Left colon (tissue), 2 donors: ENCODE results near the gene CHIC2. TPM values are rescaled to one million over a fixed set of nuclear protein-coding genes. Genes with fewer than 3 reads are reported as not detected.
"Not testable (repeated sequence)": the region's sequence is repeated elsewhere in the genome, so short reads cannot be mapped to it uniquely, and the experiment has no call there.

Experiments
- ATAC-seq: fragments of 200-7000 bp; cut with Tn5 transposase; one replicate; pipeline ENCODE4 v1.9.1; 2020; ENCODE audit warnings: mild to moderate bottlenecking, moderate library complexity
- DNase-seq, 2 donors: peaks; one replicate each; pipeline ENCODE4 v3.0.0-alpha.2; 2020
- intact Hi-C, 2 donors: fragments of 100-400 bp; cut with DNase I in 1 of 2; cut with micrococcal nuclease in 1 of 2; formaldehyde crosslinking; loops; one replicate each; pipeline versions ENCODE4 v1.11.2 to v1.14.0; 2022; cut with DNase I, micrococcal nuclease
- long read RNA-seq: library from polyadenylated mRNA; unstranded; transcript quantifications from one replicate; pipeline ENCODE4 v2.0.0, GENCODE V29; 2021
- total RNA-seq, 2 donors: library from RNA; stranded (reverse); fragmentation: NEBNext Ultra II Directional; extraction: Animal tissue kit (Norgen Biotek cat#: 25700); gene quantifications; one replicate each; pipeline ENCODE4 v1.2.1, GENCODE V29; 2021
- donor health status: DM: no; HTN: no; CAD: no.
- donor health status: DM: yes; HTN: yes; CAD: no.

Gene CHIC2
- 10 to 100 TPM; 19.2 to 21.2 TPM for total RNA-seq
- long read RNA-seq, transcript CHIC2-201 (6 exons, 1,194 nt) = major isoform, 28 of 34 reads
- long read RNA-seq, partial matches to known transcripts = 2 of 34 reads
- long read RNA-seq, other reads (novel, unspliced or antisense) = 4 of 34 reads

DNA sequence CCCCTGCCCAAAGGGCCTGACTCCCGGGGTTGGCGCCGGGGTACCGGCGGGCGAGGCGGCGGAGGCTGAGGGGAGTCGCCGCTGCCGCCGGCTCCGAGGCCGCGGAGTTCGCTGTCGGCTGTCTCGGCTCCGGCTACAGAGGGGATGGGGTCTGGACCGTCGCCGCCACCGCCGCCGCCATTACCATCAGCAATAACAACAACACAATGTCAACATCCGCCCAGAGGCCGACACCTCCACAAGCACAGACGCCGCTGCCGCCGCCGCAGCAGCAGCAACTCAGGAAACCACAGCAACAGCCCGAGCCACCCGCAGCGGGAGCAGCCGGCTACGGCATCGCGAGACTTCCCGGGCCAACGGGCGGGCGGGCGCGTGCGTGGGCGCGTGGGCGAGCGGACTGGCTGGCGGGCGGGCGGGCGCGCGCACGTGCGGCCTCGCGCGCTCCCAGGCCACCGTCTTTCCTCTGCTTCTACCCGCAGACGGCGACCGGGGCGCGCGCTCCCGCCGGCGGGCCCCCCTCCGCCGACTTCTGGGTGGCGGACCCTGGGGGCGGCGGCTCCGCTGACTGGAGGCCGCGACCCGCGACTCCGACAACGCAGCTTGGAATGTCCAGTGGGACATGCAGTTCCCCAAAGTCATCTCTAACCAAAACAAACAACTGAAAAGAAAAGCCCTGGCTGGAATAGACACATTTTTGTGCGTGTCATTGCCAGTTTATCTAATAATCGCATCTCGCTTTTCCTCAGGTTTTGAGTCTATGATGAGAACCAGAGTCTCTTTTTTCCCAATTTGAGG is at the start of gene CHIC2:
Gene CHIC2, minus strand, starts transcription at position 289 of the 795 bp plus-strand sequence. CDS start 305 bp downstream, outside the sequence.
- peak; percentile 96 to 97 for DNase-seq
- intact Hi-C loops = no loop called here
- ATAC-seq = peak; percentile 87

DNA sequence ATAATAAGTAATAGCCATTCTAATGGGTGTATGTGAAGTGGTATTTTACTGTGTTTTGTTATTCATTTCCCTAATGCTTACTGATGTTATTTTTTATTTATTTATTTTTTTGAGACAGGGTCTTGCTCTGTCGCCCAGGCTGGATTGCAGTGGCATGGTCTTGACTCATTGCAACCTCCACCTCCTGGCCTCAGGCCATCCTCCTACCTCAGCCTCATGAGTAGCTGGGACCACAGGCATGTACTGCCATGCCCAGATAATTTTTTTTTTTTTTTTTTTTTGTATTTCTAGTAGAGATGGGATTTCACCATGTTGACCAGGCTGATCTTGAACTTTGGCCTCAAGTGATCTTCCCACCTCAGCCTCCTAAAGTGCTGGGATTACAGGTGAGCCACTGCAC is 48.8 kb upstream of the CHIC2 start:
- DNase-seq, ATAC-seq, intact Hi-C loops: not testable (repeated sequence)

DNA sequence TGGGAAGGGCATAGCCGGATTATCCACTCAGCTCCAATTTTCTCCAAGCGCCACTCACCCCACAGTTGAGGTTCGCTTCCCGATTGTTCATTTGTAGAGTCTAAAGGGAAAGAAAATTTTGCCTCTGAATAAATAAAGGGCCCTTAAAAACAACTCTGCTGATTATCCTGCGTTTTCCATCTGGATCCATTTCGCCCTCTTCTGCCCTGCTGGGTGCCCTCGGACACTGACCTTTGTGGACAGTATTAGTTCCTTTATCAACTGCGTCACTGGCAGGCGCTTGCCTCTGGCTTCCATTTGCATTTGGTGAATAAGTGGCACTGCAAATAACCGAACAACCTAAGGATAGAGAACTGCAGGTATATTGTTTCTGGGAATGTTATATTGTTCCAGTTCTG is 45.6 kb upstream of the CHIC2 start:
- intact Hi-C loops = no loop called here
- DNase-seq (no peak), ATAC-seq (no peak)

DNA sequence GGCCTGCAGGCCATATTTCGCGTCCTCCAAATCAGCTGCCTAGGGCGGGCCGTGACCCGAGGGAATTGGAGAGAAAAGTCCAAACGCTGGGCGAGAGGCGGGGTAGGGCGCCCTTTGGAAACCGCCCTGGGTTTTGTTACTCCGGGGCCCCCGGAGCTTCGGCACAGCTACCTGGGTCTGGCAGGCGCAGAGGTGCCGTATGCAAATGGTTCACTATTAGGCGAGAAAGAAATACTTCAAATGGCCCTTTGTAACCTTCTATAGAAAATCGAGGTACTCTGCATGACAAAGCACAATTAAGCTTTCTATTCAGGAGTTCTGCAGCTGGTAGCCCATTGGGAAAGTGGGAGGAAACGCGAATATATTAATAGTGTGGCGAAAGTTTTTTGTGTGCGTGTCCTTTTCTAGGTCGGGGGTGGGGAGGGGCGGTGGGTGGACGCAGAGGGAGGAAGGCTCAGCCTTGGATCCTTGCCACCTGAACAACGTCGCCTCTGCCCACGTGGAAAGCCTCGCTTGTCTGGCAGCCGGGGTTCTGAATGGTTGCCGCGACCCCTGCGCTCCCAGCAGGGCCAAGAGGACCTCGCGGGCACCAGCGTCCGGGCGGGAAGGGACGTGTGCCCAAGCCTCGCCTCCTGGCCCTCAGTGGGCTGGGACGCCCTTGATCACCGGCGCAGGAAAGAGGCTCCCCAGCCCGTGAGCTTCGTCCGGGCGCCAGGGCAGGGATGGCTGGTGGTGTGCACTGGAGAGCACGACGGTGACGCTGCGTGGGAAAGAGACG is 45.0 kb upstream of the CHIC2 start:
- intact Hi-C loops = no loop called here
- DNase-seq (peak in 1 of 2 donors; percentile 16), ATAC-seq (peak; percentile 52)

DNA sequence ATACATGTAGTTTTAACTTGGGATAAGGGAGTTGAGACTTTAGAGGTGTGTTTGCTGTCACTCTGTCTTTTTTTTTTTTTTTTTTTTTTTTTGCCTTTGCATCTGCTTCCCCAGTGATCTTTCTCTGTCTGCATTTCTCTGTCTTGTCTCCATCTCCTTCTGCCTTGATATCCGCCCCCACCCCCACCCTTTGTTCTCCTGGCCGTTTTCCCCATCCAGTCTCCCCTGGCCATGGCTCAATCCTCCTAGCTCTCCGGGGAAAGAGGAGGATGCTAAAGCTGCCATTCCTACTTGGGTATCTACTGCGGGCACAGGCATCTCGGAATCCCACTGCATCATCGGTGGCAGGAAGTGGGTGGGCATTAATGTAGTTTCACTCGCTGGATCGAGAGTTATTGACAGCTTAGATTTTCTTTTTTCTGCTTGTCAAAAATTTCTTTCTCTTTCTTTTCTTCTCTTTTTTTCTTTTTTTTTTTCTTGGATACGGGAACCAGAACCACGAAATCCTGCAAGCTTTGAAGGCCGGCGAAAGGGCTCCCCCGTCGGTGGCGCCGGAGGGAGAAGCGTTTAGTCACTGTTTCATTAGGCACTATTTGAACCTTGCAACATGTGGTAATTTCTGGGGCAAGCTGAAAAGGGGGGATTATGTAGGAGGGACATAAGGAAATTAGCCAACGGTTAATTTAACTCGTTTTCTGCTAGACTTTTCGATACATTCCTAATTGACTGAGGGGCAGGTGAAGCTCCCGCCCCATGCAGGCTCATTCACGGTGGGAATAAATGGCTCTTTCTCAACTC is 43.7 kb upstream of the CHIC2 start:
- intact Hi-C loops = no loop called here
- ATAC-seq = no peak
- no peak for DNase-seq

DNA sequence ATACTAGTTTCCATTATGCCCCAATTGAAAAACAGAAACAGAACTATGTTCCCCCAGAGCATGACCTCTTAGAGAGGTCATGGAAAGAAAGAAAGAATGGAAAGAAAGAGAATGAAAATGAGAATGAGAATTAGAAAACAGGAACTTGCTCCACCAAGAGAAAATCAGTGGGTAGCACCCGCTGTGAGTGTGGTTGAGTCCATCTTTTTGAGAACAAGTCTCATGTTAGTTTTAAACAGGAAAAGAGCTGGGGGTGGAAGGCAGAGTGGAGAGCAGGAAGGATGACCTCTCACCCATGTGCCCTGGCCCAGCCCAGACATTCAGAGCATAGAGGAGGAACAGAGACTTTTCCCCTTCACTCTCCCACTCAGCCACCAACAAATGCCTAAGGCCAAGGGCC is 40.5 kb upstream of the CHIC2 start:
- intact Hi-C loops = no loop called here
- no peak for DNase-seq
- no peak for ATAC-seq

DNA sequence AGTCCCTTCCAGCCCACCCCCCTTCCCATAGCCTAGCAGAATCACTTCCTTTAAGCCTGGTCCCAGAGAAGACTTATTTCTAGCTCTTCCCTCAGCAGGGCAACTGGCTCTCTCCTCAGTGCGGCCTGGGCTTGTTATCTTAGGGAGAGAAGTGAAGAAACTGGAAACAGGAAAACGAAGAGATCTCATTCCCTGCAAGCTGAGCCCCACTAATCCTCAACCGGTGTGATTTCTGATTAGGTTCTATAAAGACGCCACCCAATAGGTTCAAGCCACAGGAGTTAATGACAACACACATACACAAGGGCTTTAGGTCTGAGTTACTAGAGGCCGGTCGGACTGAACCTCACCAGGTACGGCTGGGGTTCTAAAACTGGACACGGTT is 38.8 kb upstream of the CHIC2 start:
- DNase-seq = no peak
- intact Hi-C loops = no loop called here

DNA sequence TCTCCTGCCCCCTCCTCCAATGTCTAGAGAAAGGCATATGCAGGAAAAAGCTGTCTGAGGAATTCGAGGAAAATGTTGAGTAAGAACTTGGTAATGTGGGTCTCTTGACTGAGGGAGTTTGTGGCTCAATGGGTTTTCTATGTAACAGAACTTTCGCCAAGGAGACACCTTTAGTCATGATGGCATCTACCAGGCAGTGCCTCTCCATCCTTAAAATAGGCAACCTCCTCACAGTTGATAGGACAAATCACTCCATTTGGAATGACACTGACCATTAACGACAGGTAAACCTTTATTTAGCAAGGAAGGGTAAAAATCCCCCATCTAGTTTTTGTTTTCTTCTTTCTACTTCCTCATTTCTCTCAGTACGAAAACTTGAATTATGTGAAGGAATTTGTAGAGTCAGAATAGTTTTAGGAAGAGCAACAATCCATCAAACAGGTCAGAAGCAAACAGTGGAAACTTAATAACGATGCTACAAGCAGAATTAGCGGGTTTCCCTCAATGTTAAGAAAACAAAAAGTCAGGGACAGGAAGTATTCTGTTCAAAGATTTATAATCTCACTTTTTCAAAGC is 38.2 kb upstream of the CHIC2 start:
- no peak for DNase-seq
- ATAC-seq = no peak
- intact Hi-C loops = no loop called here

More for the DNA sequence above, 38.8 kb upstream of the CHIC2 start:
- ATAC-seq = no peak

DNA sequence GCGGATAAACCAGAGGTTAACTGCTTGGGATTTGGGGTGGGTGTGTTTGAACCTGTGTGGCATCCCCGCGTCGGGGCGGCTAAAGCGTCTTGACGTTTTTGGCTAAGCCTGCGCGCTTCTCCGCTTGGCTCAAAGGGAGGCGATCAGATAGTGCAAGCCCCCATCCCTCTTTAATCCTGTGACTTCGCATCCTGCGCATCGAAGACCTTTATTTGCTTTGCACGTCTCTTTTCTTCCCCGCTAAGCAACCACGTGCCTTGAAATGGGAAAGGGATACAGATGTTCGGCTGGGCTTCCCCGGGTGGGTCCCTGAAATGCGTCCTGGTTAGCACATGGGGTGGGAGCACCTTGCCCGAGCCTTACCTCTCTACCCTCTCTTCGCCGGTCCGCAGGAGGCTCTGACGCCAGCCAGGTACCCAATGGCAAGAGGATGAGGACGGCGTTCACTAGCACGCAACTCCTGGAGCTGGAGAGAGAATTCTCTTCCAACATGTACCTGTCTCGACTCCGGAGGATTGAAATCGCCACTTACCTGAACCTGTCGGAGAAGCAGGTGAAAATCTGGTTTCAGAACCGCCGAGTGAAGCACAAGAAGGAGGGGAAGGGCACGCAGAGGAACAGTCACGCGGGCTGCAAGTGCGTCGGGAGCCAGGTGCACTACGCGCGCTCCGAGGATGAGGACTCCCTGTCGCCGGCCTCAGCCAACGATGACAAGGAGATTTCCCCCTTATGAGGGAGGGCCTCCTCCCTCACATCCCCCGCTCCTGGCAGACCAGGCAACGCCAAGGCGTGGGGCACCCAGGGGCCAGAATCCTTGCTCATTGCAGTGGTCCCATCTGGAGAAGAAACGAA is 37.0 kb upstream of the CHIC2 start:
- no peak for ATAC-seq
- no peak for DNase-seq
- intact Hi-C loops = no loop called here

DNA sequence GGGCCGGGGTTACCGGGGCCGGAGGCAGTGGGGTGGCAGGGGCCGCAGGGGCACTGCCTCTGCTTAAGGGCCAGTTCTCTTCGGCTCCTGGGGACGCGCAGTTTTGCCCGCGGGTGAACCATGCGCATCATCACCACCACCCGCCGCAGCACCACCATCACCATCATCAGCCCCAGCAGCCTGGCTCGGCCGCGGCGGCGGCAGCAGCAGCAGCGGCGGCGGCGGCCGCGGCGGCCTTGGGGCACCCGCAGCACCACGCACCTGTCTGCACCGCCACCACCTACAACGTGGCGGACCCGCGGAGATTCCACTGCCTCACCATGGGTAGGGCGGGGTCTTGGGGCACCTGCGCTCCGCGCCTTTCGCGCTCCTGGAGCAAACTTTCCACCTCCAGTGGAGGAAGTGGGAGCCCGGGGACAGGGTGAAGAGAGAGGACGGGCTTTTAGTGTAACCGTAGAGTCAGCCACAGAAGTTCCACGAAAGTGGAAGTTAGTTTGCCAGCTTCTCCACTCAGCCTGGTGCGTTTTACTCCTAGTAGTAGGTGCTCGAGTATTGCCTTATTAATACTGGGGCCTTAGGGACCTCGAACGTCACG is 36.3 kb upstream of the CHIC2 start:
- intact Hi-C loops = no loop called here
- ATAC-seq (no peak), DNase-seq (no peak)

DNA sequence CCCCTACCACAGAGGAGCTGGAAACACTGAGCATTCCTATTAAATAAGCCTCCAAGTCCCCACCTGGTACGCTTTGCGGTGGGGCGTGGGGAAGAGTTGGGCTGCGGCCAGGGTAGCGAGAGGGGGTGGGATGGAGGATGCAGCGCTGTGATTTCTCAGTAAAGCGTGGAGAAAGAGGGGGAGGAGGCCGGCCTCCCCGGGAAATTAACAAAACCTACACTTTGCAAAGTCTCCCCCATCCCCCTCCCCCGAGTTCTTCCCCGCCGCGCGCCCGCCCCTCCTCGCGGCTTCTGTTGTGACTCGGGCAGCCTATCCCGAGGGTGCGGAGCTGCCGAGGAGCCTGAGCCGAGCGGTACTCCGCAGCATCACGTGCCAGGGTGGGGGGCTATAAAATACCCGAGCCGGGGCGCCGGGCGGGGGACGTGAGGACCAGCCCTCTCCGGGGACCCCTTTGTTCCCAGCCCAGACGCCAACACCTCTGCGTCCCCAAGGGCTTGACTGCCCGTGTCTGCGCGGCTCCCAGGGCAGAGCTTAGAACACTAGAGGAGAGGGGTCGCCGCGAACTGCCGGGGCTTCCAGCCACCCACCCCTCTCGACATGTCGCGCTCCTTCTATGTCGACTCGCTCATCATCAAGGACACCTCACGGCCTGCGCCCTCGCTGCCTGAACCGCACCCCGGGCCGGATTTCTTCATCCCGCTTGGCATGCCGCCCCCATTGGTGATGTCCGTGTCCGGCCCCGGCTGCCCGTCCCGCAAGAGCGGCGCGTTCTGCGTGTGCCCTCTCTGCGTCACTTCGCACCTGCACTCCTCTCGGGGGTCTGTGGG is 35.6 kb upstream of the CHIC2 start, which contains the start of gene GSX2:
Gene GSX2, plus strand, starts transcription at position 416 of the 827 bp plus-strand sequence. Its CDS starts 182 bp downstream, at position 598.
- DNase-seq (no peak), ATAC-seq (no peak)
- intact Hi-C loops = no loop called here

DNA sequence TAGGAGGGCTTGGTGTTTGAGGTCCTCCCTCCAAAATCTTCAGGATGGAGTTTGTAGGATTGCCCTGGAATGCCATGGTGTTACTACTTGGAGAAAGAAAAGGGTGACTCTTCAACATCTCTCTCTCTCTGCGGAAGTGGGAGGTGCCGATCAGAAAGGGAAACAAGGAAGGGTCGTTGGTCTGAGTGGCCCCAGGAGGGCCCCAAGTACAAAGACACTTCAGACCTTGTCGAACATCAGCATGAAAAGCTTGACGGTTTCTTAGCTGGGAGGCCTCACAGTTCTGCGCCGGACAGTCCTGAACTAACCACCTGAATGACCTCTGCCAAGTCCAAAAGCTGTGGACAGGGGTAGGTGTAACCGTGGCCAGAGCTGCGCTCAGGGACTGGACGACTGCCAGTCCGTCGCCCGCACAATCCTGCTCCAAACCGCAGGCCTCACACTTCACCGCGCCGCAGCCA is 34.9 kb upstream of the CHIC2 start:
- DNase-seq (no peak), ATAC-seq (no peak)
- intact Hi-C loops = no loop called here

DNA sequence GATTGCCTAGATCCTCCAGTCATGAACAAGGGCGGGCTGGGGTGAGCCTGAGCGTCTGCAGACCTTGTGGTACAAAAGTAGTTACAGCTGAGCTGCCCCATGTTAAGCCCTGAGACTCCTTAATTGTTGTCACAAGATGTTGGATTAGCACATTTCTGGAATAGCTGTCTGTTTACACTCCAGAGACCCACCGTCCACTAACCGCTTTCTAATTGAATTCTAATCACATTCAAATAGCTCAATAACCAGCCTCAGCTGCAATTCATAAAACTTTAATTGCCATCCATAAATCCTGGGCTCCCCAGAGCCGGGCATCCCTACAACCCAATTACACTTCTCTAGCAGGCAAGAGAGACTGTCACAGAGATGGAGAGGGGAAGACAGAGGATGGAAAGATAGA is 34.0 kb upstream of the CHIC2 start:
- DNase-seq = no peak
- intact Hi-C loops = no loop called here
- no peak for ATAC-seq

DNA sequence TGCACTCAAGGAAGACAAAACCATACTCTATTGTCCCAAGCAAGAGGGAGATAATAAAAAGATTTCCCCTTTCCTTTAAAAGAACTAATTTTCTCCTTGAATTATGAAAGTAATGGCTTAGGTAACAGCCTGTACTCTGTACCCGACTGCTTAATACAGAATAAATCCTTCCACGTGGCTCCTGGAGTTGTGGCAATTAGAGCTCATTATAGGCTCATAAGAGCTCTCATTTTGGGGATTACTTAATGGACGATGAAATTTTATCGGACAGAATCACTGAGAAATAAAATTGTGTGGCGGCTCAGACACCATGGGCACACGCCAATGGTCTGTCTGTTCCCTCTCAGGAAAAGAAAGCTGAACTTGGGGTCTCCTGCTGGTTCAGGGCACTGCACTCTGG is 32.7 kb upstream of the CHIC2 start:
- ATAC-seq (no peak), DNase-seq (no peak)
- intact Hi-C loops = no loop called here

DNA sequence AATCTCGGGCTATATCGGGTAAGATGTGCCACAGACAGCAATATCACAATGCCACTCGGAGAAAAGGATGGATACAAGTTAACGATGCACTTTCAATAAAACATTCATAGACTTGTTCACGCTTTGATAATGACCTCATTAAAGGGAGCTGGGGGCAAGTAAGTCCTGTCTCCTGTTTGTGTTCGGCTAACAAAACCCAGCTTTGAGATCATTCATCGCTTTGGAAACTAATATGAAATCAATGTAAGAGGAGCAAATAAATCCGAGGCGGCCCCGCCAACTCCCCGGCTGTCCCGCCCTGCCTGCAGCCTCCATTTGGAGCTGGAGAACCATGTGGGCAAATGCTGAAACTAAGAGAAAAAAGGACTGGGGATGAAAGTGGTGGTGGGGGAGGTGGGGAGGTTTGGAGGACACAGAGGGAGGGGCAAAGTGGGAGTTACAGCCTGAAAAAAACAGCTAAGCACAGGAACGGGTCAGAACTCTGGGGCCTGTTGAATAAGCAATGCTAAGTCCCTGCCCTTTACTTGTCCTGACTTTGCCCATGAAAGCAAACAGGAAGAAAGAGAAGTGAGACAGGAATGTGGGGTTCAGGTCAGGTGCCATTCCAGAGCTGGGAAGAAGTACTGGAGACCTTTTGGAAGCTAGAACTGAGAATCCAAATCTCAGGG is 32.0 kb upstream of the CHIC2 start:
- ATAC-seq (no peak), DNase-seq (no peak)
- intact Hi-C loops = no loop called here
